Measurements from ENCODE around the gene TMEM250.

TMEM250 gene

GRCh38 chr9:136081826-136082495, 36.7 kb downstream of the TMEM250 start:
- no peak for DNase-seq

GRCh38 chr9:136081113-136081825, 37.4 kb downstream of the TMEM250 start:
- DNase-seq, result no peak

GRCh38 chr9:136080716-136081112, 38.0 kb downstream of the TMEM250 start:
- DNase-seq, result no peak

DNA sequence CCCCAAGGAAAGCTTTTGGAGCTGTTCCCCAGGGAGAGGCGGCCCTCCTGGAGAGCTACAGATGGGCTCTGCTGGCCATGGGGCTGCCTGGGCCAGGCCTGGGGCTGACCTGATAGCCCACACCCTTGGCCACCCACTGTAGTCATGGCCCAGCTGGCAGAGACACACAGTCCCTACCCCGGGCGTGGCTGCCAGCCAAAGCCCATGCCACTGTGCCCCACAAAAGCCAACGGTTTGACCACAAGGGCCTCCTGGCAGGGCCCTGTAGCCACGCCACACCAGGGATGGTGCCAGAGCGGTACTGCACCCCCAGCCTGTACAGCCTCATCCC, 38.8 kb downstream of the TMEM250 start:
- no peak for DNase-seq

DNA sequence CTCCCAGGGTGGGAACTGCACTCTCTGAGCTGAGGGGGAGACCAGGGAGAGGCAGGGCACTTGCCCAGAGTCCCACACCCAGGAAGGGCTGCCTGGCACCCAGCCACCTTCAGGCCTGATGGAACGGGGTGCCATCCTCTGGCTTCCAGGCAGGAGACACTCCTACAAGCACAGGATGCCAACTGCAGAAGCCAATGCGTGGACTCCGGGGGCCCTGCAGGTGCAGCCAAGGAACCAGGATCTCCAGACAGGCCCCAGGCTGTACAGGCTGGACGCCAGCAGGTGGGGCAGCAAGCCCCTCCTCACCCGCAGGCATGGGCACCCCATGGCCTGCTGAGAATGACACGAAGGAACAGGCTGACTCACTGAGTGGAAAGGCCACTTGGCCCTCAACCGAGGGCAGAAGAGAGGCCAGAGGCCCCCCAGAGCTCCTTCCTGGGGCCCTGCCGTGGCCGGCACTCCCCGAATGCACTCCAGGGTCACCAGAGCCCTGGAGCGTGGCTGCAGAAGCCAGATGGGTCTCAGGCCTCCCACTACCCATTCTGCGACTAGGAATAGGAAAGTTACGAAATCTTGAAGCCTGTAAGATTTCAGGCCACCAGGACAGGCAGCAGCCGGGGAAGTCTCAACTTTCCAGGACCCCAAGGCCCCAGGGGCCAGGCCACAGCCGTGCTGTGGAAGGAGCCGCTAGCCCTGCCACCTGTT, 39.3 kb downstream of the TMEM250 start:
- DNase-seq, result no peak

DNA sequence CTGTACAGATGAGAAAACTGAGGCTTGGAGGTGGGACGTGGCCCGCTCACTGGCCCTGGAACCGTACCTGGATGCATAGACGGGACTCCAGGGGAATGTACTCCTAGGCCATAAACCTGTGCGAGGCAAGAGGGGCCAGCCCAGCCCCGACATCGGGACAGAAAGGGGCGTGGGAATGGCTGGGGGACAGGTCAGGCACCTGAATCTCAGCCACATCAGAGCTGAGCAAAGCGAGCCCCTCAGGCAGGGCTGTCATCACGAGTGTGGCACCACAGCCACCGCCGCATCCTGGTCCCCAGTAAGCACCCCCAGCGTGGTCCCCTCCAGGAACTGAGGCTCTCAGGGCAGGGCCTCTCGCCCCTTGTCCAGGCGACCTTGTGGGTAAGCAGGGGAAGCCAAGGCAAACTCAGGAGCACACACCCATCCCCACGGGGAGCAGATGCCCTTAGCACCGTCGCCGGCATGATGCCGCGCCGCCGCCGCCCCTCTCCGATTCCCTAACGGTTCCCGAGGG, 40.1 kb downstream of the TMEM250 start:
- no peak for DNase-seq

DNA sequence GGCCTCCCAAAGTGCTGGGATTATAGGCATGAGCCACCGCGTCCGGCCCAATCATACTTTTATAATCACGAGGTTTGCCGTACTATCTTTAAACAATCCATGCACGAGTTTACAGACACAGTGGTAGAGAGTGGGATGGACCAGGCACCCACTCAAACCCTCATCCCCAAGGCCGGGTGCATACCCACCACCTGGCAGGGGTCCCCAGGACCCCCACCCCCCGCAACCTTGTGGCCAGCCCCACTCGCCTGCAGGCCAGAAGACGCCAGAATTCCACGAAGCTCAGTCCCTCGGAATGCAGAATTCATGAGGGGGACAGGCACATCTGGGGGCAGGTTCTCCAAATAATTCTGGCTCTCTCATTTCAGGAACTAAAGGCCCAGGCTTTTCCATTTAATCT, 40.7 kb downstream of the TMEM250 start:
- no peak for DNase-seq

GRCh38 chr9:136077491-136077890, 41.2 kb downstream of the TMEM250 start:
- DNase-seq, result no peak

- no peak for DNase-seq
Observed at GRCh38 chr9:136075881-136076678, 42.6 kb downstream of the TMEM250 start.

- no peak for DNase-seq
Observed at GRCh38 chr9:136075134-136075841, 43.4 kb downstream of the TMEM250 start.

DNA sequence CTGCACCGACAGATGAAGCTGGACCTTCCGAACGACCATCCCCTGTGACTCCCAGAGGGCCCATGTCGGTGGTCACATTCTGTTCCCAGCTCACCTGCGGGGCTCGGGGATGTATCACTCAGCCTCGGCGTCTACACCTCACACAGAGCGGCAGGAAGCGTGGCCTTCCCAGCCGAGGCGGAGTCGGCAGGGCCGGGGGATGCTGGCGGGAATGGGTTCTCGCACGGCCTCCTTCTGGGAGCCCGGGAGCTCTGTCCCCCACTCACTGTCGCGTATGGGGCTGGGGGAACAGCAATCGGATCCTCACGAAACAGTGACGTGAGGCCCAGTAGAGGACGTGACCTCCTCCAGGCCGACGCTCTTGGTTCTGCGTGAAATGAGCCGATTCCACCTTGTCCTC, 44.0 kb downstream of the TMEM250 start:
- DNase-seq, result no peak

Data from T-helper 9 cell (primary cell).